Ovary (tissue), 9 donors: ENCODE data around the gene IQCF6. TPM values are rescaled to one million over a fixed set of nuclear protein-coding genes. Genes with fewer than 3 reads are reported as not detected.
"Not testable (repeated sequence)": the region's sequence is repeated elsewhere in the genome, so short reads cannot be mapped to it uniquely, and the experiment has no call there.

ENCODE experiments used
- DNase-seq, 5 donors: peaks; one replicate each; pipeline ENCODE4 v3.0.0-alpha.2; 2019 to 2020
- H3K27ac ChIP-seq, 2 donors: fragments of 200-600 bp; one replicate each; pipeline versions ENCODE4 v1.5.1 to v1.8.0; 2019 to 2022
- H3K27me3 ChIP-seq: fragments of 200-600 bp; one replicate; pipeline ENCODE4 v1.8.0; 2022
- H3K36me3 ChIP-seq: fragments of 200-600 bp; sonication (generic); one replicate; pipeline ENCODE4 v1.5.1; 2019
- H3K4me1 ChIP-seq: one replicate; pipeline ENCODE4 v1.8.1; 2013; ENCODE audit warnings: mild to moderate bottlenecking, moderate library complexity; ENCODE audit not compliant: insufficient read depth
- H3K4me3 ChIP-seq: fragments of 200-600 bp; sonication (generic); one replicate; pipeline ENCODE4 v1.5.1; 2017
- H3K9me3 ChIP-seq, 2 donors: fragments of 200-600 bp in 1 of 2; sonication (generic) in 1 of 2; one replicate each; pipeline versions ENCODE4 v1.5.1 to v1.8.1; 2013 to 2019; ENCODE audit warnings: mild to moderate bottlenecking in 1 of 2, moderate library complexity in 1 of 2
- EP300 ChIP-seq: sonication (generic); formaldehyde crosslinking; IDR thresholded peaks from one replicate; pipeline ENCODE4 v1.6.1; 2017; ENCODE audit warnings: antibody characterized with exemption
- POLR2A ChIP-seq: fragments of 450-650 bp; IDR thresholded peaks from one replicate; pipeline ENCODE4 v1.6.1; 2017; ENCODE audit warnings: antibody characterized with exemption, mild to moderate bottlenecking, moderate library complexity
- WGBS, 3 donors: extraction: QIAGEN DNeasy Blood & Tissue Kit in 1 of 3; methylation state at CpG; one replicate each; pipeline versions ENCODE4 v1.1.5 to v1.1.7; 2013 to 2017; 5-methylcytosine and 5-hydroxymethylcytosine counted together
- intact Hi-C, 4 donors: fragments of 100-400 bp; cut with DNase I; formaldehyde crosslinking; loops; one replicate each; pipeline versions ENCODE4 v1.11.0 to v1.15.1; 2022 to 2023
- polyA plus RNA-seq, 2 donors: library from polyadenylated mRNA; stranded (reverse); fragments of 200-250 nt in 1 of 2; fragments of 350-450 nt in 1 of 2; fragmentation: Illumina TruSeq in 1 of 2; extraction: RNeasy Lipid Tissue Mini Kit (QIAGEN cat#74804) in 1 of 2; gene quantifications; one replicate each; pipeline ENCODE4 v1.2.3, GENCODE V29; 2013 to 2014
- total RNA-seq, 7 donors: library from RNA; depleted of rRNA in 2 of 7; stranded (reverse); fragments of >200 nt in 2 of 7; fragmentation: NEBNext Ultra II Directional in 3 of 7; extraction: Animal tissue kit (Norgen Biotek cat#: 25700) in 3 of 7; gene quantifications; one replicate each; pipeline versions ENCODE4 v1.1.0 to v1.2.4, GENCODE V29; 2016 to 2023
- TF ChIP-seq, protein P1 (sequence below), 3 donors: fragments of 450-650 bp in 2 of 3; fragments of 200-600 bp in 1 of 3; IDR thresholded peaks; one replicate each; pipeline versions ENCODE4 v1.5.1 to v1.8.0; 2016 to 2022; ENCODE audit warnings: antibody characterized with exemption in 3 of 3, mild to moderate bottlenecking in 1 of 3
- donor health status: DM: no; HTN: no; CAD: no; lungs with moderate emphysema.
- donor health status: DM: no; HTN: no; CAD: no.
- donor health status: Bipolar disorder and iron deficiency.
- donor health status: DM: yes; HTN: yes; CAD: no.
- donor health status: DM: no; HTN: no; CAD: no.
- donor health status: DM: yes; HTN: yes; CAD: no.

IQCF6 gene
- total and polyA plus RNA-seq, 9 donors, result not detected

DNA sequence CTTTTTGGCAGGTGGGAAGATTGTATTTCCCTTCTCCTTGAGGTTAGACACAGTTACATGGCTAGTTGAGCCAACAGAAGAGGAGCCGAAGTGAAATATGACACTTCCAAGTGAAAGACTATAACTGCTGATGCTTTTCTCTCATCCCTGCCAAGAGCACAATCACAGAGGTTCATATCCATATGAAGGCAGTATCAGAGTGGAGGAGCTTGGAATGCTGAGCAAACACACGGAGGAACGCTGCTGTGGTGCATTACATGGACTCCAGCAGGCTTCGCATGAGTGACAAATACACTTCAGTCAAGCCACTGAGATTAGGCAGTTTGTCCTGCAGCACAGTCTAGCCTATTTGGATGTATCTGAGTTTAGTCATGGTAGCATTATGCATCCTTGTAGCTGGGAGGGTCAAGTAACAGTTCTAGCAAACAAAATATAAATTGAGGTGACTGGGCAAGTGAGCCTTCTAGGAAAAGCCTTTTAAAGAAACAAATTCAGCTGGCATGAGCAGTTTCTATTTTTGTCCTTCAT lies 5.4 kb downstream of the IQCF6 start:
- Histone ChIP-seq H3K36me3 (no peaks in the 10 kb centered on the region), H3K27ac (no peak overlapping the region), H3K27me3 (no peaks in the 10 kb centered on the region), H3K4me1 (no peaks in the 10 kb centered on the region), H3K9me3 (no peaks in the 10 kb centered on the region), H3K4me3 (no peak overlapping the region)
- TF ChIP-seq POLR2A, result no peak
- no peak for TF ChIP-seq EP300
- TF ChIP-seq, protein P1, sequence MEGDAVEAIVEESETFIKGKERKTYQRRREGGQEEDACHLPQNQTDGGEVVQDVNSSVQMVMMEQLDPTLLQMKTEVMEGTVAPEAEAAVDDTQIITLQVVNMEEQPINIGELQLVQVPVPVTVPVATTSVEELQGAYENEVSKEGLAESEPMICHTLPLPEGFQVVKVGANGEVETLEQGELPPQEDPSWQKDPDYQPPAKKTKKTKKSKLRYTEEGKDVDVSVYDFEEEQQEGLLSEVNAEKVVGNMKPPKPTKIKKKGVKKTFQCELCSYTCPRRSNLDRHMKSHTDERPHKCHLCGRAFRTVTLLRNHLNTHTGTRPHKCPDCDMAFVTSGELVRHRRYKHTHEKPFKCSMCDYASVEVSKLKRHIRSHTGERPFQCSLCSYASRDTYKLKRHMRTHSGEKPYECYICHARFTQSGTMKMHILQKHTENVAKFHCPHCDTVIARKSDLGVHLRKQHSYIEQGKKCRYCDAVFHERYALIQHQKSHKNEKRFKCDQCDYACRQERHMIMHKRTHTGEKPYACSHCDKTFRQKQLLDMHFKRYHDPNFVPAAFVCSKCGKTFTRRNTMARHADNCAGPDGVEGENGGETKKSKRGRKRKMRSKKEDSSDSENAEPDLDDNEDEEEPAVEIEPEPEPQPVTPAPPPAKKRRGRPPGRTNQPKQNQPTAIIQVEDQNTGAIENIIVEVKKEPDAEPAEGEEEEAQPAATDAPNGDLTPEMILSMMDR (IDR thresholded peaks at IDR 0.05), result no peak
- DNase-seq, result no peak
- 17 to 24% (median 18%) methylated on average over 4 of the region's 4 CpGs for WGBS, 3 donors
- intact Hi-C loops, result no loop called here

DNA sequence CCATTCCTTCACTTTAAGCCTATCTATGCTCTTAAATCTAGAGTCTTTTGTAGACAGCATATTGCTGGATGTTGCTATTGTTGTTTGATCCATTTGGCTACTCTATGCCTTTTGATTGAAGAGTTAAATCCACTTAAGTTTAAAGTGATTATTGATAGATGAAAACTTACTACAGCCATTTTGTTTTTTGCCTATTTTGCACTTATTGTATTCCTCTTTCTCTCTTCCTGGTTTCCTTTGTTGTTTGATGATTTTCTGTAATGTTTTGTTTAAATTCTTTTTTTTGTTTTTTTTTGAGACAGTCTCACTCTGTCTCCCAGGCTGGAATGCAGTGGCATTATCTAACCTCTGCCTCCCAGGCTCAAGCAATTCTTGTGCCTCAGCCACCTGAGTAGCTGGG lies 19.8 kb downstream of the IQCF6 start:
- Histone ChIP-seq H3K27ac (no peak overlapping the region), H3K4me3 (no peak overlapping the region), H3K4me1 (no peaks in the 10 kb centered on the region), H3K36me3 (no peaks in the 10 kb centered on the region), H3K9me3 (peaks cover 0 to 4% of the 10 kb centered on the region in 2 donors), H3K27me3 (no peaks in the 10 kb centered on the region)
- TF ChIP-seq, protein P1 (IDR thresholded peaks at IDR 0.05), result no peak
- TF ChIP-seq EP300 (no peak), POLR2A (no peak)
- no peak for DNase-seq
- intact Hi-C loops, result no loop called here

DNA sequence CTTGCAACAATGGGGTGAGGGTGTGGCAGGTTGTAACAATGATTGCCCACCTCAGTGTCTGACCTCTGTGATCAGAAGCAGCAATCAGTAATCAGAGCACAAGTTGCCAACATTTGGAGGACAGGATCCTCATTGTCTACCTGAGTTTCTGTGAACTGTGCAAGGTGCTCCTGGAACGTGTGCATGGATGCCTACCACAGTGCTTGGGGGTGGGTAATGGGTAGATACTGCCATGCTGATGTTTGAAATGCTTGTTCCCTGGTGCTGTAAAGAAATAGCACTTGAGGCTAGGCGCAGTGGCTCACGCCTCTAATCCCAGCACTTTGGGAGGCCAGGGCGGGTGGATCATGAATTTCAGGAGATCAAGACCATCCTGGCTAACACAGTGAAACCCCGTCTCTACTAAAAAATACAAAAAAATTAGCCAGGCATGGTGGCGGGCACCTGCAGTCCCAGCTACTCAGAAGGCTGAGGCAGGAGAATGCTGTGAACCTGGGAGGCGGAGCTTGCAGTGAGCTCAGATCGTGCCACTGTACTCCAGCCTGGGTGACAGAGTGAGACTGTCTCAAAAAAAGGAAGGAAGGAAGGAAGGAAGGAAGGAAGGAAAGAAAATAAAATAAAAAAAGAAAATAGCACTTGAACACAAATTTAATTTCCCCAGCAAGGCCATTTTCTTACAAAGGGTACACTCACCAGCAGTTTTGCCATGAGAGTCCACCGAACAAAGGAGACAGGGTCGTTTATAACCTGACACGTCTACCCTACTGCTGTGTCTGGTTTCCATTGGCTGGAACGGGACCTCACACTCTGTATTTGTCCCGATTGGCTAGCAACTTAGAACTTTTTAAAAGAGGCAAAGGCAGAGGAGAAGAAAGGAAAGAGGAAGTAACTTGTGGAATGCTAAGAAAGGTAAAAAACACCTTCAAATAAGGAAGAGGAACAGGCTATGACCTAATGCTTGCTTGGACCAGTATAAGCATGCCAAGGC lies 25.0 kb downstream of the IQCF6 start:
- H3K27ac ChIP-seq, H3K9me3 ChIP-seq, H3K36me3 ChIP-seq, H3K4me1 ChIP-seq, H3K4me3 ChIP-seq, DNase-seq, intact Hi-C loops, H3K27me3 ChIP-seq: not testable (repeated sequence)
- WGBS, 3 donors, result 69 to 74% (median 72%) methylated on average over 13 of the region's 13 CpGs

DNA sequence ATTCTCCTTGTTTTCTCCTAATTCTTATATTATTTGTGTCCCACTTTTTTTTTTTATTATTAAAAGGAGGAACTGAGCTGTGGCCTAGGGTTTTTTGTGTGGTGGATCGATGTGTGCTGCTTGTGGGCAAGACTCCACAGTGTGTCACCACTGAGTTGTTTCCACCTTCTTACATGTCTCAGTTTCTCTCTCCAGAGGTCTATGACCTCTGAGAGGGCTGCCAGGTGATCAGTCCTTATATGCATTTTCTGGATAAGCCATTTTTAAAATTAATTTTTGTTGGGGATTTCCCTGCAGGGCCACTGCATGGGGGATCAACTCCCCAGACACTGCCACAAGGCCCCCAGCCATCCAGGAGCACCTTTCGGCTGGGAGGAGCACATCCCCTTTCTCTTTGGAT lies 27.8 kb downstream of the IQCF6 start:
- 84 to 93% (median 87%) methylated on average over 2 of the region's 2 CpGs for WGBS, 3 donors
- Histone ChIP-seq H3K36me3 (no peaks in the 10 kb centered on the region), H3K4me1 (no peaks in the 10 kb centered on the region), H3K27me3 (no peaks in the 10 kb centered on the region), H3K4me3 (no peak overlapping the region), H3K27ac (no peak overlapping the region), H3K9me3 (no peaks in the 10 kb centered on the region)
- intact Hi-C loops, result no loop called here
- TF ChIP-seq, protein P1 (IDR thresholded peaks at IDR 0.05), result no peak
- no peak for TF ChIP-seq EP300
- no peak for TF ChIP-seq POLR2A
- no peak for DNase-seq

DNA sequence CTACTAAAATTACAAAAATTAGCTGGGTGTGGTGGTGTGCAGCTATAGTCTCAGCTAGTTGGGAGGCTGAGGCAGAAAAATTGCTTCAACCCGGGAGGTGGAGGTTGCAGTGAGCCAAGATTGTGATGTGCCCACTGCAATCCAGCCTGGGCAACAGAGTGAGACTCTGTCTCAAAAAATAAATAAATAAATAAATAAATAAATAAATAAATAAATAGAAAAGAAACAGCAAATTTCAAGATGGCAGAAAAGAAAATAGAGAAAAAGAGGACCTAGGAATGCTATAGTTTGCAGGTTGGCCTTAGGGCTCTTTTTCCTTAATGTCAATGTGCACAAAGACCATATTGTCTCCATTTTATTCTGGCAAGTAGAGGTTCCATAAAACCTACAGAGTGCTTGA lies 28.2 kb downstream of the IQCF6 start:
- no peak for DNase-seq
- WGBS, 3 donors, result 90 to 97% (median 93%) methylated on average over 1 of the region's 1 CpG
- Histone ChIP-seq H3K9me3 (no peaks in the 10 kb centered on the region), H3K27ac (no peak overlapping the region), H3K36me3 (no peaks in the 10 kb centered on the region), H3K27me3 (no peaks in the 10 kb centered on the region), H3K4me1 (no peaks in the 10 kb centered on the region), H3K4me3 (no peak overlapping the region)
- TF ChIP-seq, protein P1 (IDR thresholded peaks at IDR 0.05), result no peak
- TF ChIP-seq POLR2A, result no peak
- no peak for TF ChIP-seq EP300
- intact Hi-C loops, result no loop called here
